Measurements from ENCODE around the gene PTPRCAP.

Gene PTPRCAP

GRCh38 chr11:67398661-67399563 lies 38.6 kb downstream of the PTPRCAP start:
- TF ChIP-seq, protein P1, sequence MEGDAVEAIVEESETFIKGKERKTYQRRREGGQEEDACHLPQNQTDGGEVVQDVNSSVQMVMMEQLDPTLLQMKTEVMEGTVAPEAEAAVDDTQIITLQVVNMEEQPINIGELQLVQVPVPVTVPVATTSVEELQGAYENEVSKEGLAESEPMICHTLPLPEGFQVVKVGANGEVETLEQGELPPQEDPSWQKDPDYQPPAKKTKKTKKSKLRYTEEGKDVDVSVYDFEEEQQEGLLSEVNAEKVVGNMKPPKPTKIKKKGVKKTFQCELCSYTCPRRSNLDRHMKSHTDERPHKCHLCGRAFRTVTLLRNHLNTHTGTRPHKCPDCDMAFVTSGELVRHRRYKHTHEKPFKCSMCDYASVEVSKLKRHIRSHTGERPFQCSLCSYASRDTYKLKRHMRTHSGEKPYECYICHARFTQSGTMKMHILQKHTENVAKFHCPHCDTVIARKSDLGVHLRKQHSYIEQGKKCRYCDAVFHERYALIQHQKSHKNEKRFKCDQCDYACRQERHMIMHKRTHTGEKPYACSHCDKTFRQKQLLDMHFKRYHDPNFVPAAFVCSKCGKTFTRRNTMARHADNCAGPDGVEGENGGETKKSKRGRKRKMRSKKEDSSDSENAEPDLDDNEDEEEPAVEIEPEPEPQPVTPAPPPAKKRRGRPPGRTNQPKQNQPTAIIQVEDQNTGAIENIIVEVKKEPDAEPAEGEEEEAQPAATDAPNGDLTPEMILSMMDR (IDR thresholded peaks at IDR 0.05; ENCODE audit: low read depth, low read length): no peak
- H3K4me3 ChIP-seq (ENCODE audit: low read depth, low read length): no peak overlapping the region

GRCh38 chr11:67397986-67398660 lies 39.4 kb downstream of the PTPRCAP start:
- TF ChIP-seq, protein P1 (IDR thresholded peaks at IDR 0.05; ENCODE audit: low read depth, low read length): no peak
- H3K4me3 ChIP-seq (ENCODE audit: low read depth, low read length): no peak overlapping the region

DNA sequence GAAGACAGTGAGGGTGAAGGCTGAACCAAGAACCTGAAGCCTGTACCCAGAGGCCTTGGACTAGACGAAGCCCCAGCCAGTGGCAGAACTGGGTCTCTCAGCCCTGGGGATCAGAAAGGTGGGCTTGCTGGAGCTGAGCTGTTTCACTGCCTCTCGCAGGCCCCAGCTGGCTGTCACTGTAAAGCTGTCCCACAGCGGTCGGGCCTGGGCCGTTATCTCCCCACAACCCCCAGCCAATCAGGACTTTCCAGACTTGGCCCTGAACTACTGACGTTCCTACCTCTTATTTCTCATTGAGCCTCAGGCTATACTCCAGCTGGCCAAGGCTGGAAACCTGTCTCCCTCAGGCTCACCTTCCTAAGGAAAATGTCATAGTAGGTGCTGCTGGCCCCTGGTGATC lies 39.9 kb downstream of the PTPRCAP start:
- H3K4me3 ChIP-seq (ENCODE audit: low read depth, low read length): no peak overlapping the region
- TF ChIP-seq, protein P1 (IDR thresholded peaks at IDR 0.05; ENCODE audit: low read depth, low read length): no peak

DNA sequence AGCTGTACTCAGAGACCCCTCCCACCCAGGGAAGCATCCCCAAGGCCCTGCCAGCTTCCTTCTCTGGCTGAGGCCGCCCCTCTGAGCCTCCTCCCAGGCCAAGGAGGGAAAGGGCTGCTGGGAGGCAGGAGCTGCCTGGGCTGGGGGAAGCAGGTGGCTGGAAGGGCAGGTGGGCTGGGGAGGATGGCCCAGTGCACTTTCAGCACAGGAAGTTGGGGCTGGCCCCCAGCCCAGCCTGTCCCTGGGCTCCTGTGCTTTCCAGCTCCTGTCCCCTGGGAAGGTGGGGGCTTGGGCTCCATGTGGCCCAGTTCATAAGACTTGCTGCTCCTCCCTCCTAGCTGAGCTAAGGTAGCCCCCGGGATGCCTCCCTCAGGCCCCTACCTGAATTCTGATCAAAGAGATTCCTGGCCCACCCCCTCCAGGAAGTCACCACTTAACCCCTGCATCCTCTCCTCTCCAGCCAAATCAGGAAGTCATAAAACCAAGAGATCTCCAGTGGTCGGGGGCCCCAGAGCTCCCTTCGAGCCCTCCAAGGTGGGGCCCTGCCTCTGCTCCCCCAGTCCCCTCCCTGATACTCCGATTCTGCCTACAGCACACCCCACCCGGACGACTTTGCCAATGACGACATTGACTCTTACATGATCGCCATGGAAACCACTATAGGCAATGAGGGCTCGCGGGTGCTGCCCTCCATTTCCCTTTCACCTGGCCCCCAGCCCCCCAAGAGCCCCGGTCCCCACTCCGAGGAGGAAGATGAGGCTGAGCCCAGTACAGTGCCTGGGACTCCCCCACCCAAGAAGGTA lies 40.7 kb downstream of the PTPRCAP start:
- TF ChIP-seq, protein P1 (IDR thresholded peaks at IDR 0.05; ENCODE audit: low read depth, low read length): no peak
- no peak overlapping the region for H3K4me3 ChIP-seq (ENCODE audit: low read depth, low read length)

DNA sequence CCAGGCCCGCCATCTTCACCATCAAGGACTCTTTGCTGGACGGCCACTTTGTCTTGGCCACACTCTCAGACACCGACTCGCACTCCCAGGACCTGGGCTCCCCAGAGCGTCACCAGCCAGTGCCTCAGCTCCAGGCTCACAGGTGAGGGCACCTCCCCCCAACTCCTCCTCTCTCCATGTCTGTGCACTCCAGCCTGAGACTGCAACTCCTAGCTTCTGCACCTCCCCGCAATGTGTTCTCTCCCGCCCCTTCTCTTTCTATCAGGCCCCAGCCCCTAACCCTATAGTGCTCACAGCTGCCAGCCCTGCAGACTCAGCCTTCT lies 41.3 kb downstream of the PTPRCAP start:
- no peak overlapping the region for H3K4me3 ChIP-seq (ENCODE audit: low read depth, low read length)
- TF ChIP-seq, protein P1 (IDR thresholded peaks at IDR 0.05; ENCODE audit: low read depth, low read length): no peak

DNA sequence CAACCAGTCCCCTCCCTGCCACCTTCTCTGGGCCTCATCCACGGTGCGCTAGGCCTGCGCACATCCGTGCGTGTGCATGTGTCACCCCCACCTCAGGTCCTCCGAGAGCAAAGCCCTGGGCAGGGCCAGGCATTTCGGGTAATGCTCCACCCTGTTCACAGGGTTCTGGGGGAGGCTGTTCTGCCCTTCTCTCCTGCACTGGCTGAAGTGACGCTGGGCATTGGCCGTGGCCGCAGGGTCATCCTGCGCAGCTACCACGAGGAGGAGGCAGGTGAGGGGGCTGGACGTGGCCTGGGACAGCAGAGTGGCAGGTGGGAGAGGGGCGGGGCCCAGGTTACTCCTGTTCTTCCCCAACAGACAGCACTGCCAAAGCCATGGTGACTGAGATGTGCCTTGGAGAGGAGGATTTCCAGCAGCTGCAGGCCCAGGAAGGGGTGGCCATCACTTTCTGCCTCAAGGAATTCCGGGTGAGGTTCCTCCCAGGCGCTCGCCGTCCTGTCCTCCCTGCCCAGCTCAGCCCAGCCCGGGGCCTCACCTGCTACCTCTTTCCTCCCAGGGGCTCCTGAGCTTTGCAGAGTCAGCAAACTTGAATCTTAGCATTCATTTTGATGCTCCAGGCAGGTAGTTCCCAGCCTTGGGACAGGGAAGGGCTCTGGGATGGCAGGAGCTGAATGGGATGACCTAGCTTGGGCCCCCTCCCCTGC lies 41.8 kb downstream of the PTPRCAP start:
- TF ChIP-seq, protein P1 (IDR thresholded peaks at IDR 0.05; ENCODE audit: low read depth, low read length): no peak
- no peak overlapping the region for H3K4me3 ChIP-seq (ENCODE audit: low read depth, low read length)
